ENCODE results near the gene MRPS14. TPM values are rescaled to one million over a fixed set of nuclear protein-coding genes. Genes with fewer than 3 reads are reported as not detected.
A peak's percentile ranks its signal among the peaks of the same experiment; 100 is the strongest.

The MRPS14 gene
- total and polyA plus RNA-seq, 9 of the 15 experiments (the other 6 are each of a cell fraction or from before 2014, with no cell fraction given): 38.1 to 231 (median 54.9) TPM

DNA sequence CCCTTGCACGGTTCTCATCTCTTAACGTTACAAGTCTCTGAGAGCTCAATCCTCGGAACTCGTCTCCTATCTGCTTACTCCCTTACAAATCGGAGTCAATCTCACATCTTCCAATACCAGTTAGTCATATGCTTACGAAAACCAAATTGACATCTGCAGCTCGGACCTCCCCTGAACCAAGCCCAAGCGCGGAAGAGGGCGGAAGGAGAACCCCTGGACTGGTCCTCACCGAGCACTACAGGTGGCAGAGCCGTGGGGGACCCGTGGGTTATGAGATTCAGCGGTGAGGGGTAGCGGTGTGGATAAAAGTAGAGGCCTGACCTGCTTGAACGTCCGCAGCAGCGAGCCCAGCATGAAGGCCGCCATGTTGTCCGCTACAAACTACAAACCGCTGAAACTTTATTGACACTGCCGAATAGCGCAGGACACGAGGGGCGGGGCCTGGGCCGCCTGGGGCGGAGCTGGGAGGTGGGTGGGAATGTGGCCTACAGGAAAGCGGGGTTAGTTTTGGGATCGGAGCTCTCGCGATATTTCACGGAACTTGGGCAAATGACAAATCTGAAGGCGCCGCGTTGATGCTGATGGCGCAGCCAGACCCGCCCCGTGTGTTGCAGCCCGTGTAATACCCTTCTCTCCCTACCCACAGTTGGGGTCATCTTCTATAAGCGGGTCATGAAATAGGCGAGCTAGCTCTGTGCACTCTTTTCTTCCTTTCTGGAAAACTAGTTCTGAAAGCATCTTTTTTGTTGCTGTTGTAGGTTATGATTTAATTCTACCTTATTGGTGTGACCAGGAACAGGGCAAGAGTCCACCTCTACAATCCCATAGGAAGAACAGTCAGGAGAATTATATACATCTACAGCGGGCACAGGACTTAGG lies at the start of gene MRPS14 (continued):
- TF ChIP-seq, protein P1, sequence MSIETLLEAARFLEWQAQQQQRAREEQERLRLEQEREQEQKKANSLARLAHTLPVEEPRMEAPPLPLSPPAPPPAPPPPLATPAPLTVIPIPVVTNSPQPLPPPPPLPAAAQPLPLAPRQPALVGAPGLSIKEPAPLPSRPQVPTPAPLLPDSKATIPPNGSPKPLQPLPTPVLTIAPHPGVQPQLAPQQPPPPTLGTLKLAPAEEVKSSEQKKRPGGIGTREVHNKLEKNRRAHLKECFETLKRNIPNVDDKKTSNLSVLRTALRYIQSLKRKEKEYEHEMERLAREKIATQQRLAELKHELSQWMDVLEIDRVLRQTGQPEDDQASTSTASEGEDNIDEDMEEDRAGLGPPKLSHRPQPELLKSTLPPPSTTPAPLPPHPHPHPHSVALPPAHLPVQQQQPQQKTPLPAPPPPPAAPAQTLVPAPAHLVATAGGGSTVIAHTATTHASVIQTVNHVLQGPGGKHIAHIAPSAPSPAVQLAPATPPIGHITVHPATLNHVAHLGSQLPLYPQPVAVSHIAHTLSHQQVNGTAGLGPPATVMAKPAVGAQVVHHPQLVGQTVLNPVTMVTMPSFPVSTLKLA (conservative IDR thresholded peaks at IDR 0.05): peak; percentile 86 to 93
- TF ChIP-seq, protein P2, sequence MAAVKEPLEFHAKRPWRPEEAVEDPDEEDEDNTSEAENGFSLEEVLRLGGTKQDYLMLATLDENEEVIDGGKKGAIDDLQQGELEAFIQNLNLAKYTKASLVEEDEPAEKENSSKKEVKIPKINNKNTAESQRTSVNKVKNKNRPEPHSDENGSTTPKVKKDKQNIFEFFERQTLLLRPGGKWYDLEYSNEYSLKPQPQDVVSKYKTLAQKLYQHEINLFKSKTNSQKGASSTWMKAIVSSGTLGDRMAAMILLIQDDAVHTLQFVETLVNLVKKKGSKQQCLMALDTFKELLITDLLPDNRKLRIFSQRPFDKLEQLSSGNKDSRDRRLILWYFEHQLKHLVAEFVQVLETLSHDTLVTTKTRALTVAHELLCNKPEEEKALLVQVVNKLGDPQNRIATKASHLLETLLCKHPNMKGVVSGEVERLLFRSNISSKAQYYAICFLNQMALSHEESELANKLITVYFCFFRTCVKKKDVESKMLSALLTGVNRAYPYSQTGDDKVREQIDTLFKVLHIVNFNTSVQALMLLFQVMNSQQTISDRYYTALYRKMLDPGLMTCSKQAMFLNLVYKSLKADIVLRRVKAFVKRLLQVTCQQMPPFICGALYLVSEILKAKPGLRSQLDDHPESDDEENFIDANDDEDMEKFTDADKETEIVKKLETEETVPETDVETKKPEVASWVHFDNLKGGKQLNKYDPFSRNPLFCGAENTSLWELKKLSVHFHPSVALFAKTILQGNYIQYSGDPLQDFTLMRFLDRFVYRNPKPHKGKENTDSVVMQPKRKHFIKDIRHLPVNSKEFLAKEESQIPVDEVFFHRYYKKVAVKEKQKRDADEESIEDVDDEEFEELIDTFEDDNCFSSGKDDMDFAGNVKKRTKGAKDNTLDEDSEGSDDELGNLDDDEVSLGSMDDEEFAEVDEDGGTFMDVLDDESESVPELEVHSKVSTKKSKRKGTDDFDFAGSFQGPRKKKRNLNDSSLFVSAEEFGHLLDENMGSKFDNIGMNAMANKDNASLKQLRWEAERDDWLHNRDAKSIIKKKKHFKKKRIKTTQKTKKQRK (IDR thresholded peaks at IDR 0.05; ENCODE audit: borderline replicate concordance, low read depth, low read length): peak; percentile 44; the same call in 1 of the 2 replicates
- TF ChIP-seq, protein P3, sequence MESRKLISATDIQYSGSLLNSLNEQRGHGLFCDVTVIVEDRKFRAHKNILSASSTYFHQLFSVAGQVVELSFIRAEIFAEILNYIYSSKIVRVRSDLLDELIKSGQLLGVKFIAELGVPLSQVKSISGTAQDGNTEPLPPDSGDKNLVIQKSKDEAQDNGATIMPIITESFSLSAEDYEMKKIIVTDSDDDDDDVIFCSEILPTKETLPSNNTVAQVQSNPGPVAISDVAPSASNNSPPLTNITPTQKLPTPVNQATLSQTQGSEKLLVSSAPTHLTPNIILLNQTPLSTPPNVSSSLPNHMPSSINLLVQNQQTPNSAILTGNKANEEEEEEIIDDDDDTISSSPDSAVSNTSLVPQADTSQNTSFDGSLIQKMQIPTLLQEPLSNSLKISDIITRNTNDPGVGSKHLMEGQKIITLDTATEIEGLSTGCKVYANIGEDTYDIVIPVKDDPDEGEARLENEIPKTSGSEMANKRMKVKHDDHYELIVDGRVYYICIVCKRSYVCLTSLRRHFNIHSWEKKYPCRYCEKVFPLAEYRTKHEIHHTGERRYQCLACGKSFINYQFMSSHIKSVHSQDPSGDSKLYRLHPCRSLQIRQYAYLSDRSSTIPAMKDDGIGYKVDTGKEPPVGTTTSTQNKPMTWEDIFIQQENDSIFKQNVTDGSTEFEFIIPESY (CRISPR knock-in tag; IDR thresholded peaks at IDR 0.05): peak; percentile 60; the same call in 1 of the 2 replicates
- TF ChIP-seq GABPA (tag; conservative IDR thresholded peaks at IDR 0.05; ENCODE audit: low read depth): peak; percentile 61
- TF ChIP-seq ZNF584 (CRISPR knock-in tag; IDR thresholded peaks at IDR 0.05; ENCODE audit: low read depth): peak; percentile 66; the same call in 1 of the 2 replicates
- TF ChIP-seq, protein P4, sequence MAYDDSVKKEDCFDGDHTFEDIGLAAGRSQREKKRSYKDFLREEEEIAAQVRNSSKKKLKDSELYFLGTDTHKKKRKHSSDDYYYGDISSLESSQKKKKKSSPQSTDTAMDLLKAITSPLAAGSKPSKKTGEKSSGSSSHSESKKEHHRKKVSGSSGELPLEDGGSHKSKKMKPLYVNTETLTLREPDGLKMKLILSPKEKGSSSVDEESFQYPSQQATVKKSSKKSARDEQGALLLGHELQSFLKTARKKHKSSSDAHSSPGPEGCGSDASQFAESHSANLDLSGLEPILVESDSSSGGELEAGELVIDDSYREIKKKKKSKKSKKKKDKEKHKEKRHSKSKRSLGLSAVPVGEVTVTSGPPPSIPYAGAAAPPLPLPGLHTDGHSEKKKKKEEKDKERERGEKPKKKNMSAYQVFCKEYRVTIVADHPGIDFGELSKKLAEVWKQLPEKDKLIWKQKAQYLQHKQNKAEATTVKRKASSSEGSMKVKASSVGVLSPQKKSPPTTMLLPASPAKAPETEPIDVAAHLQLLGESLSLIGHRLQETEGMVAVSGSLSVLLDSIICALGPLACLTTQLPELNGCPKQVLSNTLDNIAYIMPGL (CRISPR knock-in tag; IDR thresholded peaks at IDR 0.05): 0 out of 2 replicates have a peak, but pooled peaks have one; percentile 38
- TF ChIP-seq NFATC3 (IDR thresholded peaks at IDR 0.05): 0 out of 2 replicates have a peak, but pooled peaks have one; percentile 29
- peak; percentile 5; the same call in 1 of the 2 replicates for TF ChIP-seq MAFF (IDR thresholded peaks at IDR 0.05; ENCODE audit: low read length)
- 0 out of 2 replicates have a peak, but pooled peaks have one; percentile 42 for TF ChIP-seq RFX5 (IDR thresholded peaks at IDR 0.05; ENCODE audit: low read depth, low read length)
- TF ChIP-seq BHLHE40 (IDR thresholded peaks at IDR 0.05; ENCODE audit: low read length): peak; percentile 36; the same call in 1 of the 2 replicates
- TF ChIP-seq KLF6 (CRISPR knock-in tag; IDR thresholded peaks at IDR 0.05; ENCODE audit: borderline replicate concordance): peak; percentile 31; the same call in 1 of the 2 replicates
- TF ChIP-seq, protein P5, sequence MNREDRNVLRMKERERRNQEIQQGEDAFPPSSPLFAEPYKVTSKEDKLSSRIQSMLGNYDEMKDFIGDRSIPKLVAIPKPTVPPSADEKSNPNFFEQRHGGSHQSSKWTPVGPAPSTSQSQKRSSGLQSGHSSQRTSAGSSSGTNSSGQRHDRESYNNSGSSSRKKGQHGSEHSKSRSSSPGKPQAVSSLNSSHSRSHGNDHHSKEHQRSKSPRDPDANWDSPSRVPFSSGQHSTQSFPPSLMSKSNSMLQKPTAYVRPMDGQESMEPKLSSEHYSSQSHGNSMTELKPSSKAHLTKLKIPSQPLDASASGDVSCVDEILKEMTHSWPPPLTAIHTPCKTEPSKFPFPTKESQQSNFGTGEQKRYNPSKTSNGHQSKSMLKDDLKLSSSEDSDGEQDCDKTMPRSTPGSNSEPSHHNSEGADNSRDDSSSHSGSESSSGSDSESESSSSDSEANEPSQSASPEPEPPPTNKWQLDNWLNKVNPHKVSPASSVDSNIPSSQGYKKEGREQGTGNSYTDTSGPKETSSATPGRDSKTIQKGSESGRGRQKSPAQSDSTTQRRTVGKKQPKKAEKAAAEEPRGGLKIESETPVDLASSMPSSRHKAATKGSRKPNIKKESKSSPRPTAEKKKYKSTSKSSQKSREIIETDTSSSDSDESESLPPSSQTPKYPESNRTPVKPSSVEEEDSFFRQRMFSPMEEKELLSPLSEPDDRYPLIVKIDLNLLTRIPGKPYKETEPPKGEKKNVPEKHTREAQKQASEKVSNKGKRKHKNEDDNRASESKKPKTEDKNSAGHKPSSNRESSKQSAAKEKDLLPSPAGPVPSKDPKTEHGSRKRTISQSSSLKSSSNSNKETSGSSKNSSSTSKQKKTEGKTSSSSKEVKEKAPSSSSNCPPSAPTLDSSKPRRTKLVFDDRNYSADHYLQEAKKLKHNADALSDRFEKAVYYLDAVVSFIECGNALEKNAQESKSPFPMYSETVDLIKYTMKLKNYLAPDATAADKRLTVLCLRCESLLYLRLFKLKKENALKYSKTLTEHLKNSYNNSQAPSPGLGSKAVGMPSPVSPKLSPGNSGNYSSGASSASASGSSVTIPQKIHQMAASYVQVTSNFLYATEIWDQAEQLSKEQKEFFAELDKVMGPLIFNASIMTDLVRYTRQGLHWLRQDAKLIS (CRISPR knock-in tag; IDR thresholded peaks at IDR 0.05): peak; percentile 79; the same call in 1 of the 2 replicates

All from K562 (cell line).